Left cardiac atrium (tissue), 4 donors: ENCODE data around the gene REX1BD. TPM values are rescaled to one million over a fixed set of nuclear protein-coding genes. Genes with fewer than 3 reads are reported as not detected.
"Not testable (repeated sequence)": the region's sequence is repeated elsewhere in the genome, so short reads cannot be mapped to it uniquely, and the experiment has no call there.

Experiments
- ATAC-seq, 2 donors: fragments of 200-7000 bp; cut with Tn5 transposase; one replicate each; pipeline ENCODE4 v1.9.1; 2020; ENCODE audit warnings: mild to moderate bottlenecking in 2 of 2, moderate library complexity in 2 of 2
- DNase-seq: peaks from one replicate; pipeline ENCODE4 v3.0.0-alpha.2; 2020
- intact Hi-C, 2 donors: fragments of 100-400 bp; cut with DNase I; formaldehyde crosslinking; loops; one replicate each; pipeline versions ENCODE4 v1.14.1 to v1.15.1; 2022 to 2023
- total RNA-seq, 2 donors: library from RNA; stranded (reverse); fragmentation: NEBNext Ultra II Directional; extraction: Animal tissue kit (Norgen Biotek cat#: 25700); gene quantifications; one replicate each; pipeline ENCODE4 v1.2.1, GENCODE V29; 2021
- donor health status: DM: no; HTN: yes; CAD: no.
- donor health status: DM: no; HTN: yes; CAD: no; lungs with severe emphysema.
- donor health status: DM: yes; HTN: yes; CAD: no.
- donor health status: Dilated cardiomyopathy.

REX1BD gene
- total RNA-seq, 2 donors from 2014 or later: 65.3 to 76.0 TPM

DNA sequence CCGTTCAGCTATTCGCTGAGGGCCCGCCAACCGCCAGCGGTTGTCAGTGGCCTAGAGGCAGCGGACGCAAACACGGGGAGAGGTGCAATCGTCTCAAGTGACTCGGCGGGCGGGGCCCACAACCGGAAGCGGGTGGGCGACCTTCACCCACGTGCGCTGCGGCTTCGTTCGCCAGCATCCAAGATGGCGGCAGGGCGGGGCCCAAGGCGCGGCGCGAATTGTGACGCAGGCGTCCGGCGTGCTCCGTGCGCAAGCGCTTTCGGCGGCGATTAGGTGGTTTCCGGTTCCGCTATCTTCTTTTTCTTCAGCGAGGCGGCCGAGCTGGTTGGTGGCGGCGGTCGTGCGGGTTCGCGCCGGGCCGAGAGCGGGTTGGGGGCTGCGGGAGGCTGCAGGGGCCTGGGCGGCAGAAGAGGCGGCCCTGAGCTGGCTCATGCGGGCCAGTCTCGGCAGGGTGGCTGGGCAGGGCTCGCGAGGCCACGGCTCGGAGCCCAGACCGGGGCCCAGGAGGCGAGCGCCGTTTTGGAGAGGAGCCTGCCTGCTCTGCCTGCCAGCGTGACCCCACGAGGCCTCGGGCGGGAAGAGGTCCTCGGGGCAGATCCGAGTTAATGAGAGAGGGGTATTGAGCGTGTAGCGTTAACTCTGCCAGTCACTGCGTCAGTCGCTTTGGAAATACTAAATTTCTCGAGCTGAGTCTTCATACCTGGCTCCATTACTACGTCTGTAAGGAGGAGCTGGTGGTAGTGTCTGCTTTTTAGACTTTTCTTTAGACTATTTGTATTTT lies 16.8 kb upstream of the REX1BD start, which contains the start of gene UBA52:
Gene UBA52, plus strand, starts transcription at position 294 of the 781 bp plus-strand sequence. CDS start 1,444 bp downstream, outside the sequence.
- peak; percentile 96 to 99 for ATAC-seq
- DNase-seq: peak; percentile 98
- intact Hi-C loops: loop anchor here in 1 of 2 donors (5.0 kb wide), 1 partner anchor 114 kb away; no protein-coding TSS in a partner anchor

DNA sequence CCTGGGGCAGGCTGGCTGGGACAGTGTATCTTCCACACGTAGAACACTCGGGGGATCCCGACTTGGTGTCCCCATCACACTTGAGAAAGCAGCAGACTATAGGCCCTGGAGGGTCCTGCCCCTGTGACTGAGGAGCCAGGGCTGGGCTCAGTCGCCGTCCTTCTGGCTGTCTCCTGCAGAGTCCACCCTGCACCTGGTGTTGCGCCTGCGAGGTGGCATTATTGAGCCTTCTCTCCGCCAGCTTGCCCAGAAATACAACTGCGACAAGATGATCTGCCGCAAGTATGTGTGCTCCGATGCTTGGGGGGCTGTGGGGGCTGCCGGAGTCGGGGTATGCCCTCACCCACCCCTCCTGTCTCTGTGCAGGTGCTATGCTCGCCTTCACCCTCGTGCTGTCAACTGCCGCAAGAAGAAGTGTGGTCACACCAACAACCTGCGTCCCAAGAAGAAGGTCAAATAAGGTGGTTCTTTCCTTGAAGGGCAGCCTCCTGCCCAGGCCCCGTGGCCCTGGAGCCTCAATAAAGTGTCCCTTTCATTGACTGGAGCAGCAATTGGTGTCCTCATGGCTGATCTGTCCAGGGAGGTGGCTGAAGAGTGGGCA lies 13.8 kb upstream of the REX1BD start:
- DNase-seq (no peak), ATAC-seq (no peak)
- intact Hi-C loops: loop anchor here in 1 of 2 donors (5.0 kb wide), 1 partner anchor 117 kb away; no protein-coding TSS in a partner anchor

DNA sequence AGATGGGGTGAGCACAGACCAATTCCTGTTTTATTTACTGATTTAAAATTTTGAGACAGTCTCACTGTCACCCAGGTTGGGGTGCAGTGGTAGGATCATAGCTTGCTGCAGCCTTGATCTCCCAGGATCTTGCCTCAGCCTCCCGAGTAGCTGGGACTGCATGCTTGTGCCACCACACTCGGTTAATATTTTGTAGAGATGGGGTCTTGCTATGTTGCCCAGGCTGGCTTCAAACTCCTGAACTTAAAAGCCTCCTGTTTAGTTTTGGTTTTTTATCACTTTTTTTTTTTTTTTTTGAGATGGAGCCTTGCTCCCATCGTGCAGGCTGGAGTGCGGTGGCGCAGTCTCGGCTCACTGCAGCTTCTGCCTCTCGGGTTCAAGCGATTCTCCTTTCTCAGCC lies 12.2 kb upstream of the REX1BD start:
- no peak for DNase-seq
- ATAC-seq: no peak
- intact Hi-C loops: no loop called here

DNA sequence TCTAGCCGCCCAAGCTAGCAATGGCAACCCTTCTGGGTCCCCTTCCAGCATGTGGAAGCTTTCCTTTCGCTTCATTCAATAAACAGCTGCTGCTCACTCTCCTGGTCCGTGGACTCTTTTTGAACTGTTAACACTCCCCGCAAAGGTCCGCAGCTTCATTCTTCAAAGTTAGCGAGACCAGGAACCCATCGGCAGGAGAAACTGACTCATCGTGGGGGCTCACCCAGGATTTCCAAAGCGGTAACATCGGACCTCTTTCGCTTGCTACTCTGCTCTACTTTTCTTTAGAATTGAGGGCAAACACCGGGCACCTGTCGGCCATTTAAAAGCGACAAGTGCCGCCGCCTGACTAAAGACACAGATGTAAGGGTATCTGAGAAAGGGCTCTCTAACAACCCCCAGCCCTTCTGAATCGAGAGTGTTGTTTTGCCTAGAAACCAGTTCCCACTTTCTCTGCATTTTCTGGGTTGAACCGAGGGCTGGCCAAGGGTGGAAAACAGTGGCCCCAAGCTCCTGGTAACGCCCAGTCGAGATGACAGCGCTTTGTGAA lies 11.2 kb upstream of the REX1BD start:
- DNase-seq (no peak), ATAC-seq (no peak)
- intact Hi-C loops: no loop called here

DNA sequence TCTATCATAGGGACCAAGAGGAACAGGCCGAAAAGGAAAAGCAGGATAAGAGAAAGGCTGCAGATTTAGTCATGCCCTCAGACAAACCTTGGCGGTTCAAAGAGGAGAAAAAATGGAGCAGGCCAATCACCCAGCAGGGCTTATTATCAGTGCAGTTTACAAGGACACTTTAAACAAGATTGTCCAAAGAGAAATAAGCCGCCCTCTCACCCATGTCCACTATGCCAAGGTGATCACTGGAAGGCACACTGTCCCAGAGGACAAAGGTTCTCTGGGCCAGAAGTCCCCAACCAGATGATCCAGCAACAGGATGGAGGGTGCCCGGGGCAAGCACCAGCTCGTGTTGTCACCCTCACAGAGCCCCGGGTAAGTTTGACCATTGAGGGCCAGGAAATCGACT lies 8.3 kb upstream of the REX1BD start:
- intact Hi-C loops: no loop called here
- ATAC-seq (no peak), DNase-seq (no peak)

DNA sequence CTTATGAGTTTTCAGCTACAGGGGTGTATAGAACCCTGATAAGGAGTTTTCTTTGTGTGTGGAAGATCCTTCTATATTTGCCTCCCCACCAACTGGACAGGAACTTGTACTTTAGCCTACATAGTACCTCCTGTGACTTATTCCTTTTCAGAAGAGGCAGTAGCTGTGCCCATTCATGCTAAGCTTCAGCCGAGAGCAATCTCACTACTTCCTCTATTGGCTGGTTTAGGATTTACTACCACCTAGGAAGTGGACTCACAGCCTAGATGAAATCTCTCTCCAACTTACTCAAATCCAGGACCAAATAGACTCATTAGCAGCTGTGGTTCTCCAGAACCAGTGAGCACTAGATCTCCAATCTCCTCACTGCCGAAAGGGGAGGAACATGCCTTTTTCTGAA lies 2.3 kb upstream of the REX1BD start:
- intact Hi-C loops: no loop called here
- ATAC-seq (no peak), DNase-seq (no peak)

DNA sequence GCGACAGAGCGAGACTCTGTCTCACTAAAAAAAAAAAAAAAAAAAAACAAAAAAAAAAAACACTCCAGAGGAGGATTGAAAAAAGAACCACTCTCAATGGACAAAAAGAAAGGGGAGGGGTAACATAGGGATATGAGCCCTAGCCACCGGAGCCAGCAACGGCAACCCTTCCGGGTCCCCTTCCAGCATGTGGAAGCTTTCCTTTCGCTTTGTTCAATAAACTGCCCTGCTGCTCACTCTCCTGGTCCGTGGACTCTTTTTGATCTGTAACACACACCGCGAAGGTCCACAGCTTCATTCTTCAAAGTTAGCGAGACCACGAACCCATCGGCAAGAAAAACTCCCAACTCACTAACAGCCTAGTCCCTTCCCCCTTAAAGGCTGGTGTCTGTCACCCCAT lies 1.0 kb upstream of the REX1BD start:
- ATAC-seq (no peak), DNase-seq (no peak)
- intact Hi-C loops: no loop called here

DNA sequence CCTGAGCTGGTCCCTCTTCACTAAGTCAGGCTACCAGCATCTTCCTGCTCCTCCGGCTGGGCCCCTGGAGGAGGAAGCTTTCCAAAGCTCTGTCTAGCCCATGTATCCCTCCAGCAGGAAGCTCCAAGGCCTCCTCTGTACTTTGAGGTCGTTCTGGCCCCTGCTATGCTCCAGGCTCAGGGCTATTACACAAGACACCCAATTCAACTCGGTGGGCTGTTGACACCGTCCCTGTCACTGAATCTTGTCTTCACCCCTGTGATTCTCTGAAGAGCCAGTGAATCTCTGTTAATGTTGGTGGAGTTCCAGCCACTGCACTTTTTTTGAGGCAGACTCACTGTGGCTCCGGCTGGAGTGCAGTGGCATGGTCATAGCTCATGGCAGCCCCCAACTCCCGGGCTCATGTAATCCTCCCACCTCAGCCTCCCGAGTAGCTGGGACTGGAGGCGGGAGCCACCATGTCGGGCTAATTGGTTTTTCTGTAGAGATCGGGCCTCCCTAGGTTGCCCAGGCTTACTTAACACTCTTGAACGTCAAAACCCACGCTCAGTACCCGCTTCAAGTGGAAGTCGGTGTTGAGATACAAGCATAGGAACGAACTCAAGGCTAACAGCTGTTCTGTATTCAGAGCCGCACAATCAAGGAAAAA lies 512 bp upstream of the REX1BD start:
- DNase-seq: no peak
- no peak for ATAC-seq
- intact Hi-C loops: no loop called here

DNA sequence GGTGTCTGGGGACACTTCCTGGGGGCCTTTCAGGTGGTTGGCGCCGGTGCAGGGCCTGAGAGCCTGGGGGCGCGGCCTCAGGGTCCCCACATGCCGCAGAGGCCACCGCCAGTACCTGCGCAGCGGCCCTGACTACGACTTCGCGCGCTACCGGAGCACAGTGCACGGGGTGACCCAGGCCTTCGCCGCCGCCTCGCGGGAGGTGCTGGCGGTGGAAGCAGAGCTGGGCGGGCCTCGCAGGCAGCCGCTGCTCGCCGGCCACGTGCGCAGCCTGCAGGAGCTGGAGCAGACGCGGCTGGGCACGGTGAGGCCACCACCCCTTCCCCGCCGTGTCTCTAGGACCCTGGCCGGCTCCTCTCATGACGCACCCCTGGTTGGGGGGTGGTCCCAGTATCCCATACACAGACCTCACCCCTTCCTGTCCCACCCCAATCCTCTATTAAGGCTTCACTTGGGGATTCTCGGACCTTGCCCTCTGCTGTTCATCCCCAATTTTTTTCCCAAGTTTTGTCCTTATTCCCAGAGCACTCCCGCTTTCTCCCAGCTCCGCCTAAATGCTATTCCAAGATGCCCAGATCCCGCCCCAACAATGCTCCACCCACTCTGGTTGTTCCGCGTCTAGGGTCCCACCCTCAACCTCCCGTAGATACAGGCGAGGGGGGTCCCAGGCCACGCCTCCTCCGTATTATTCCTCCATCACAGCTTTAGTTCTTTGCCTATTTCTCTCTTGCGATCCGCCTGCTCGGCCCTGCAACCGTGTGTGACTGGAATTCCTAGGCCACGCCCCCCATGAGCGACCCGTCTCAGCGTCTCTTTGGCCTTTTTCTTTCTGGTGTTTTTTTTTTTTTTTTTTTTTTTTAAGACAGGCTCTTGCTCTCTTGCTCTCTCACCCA lies 1.0 kb downstream of the REX1BD start:
- intact Hi-C loops: loop anchor here (5.0 kb wide), 3 partner anchors 83 to 258 kb away; no protein-coding TSS in a partner anchor
- ATAC-seq: peak; percentile 71 to 72
- DNase-seq: peak; percentile 77

DNA sequence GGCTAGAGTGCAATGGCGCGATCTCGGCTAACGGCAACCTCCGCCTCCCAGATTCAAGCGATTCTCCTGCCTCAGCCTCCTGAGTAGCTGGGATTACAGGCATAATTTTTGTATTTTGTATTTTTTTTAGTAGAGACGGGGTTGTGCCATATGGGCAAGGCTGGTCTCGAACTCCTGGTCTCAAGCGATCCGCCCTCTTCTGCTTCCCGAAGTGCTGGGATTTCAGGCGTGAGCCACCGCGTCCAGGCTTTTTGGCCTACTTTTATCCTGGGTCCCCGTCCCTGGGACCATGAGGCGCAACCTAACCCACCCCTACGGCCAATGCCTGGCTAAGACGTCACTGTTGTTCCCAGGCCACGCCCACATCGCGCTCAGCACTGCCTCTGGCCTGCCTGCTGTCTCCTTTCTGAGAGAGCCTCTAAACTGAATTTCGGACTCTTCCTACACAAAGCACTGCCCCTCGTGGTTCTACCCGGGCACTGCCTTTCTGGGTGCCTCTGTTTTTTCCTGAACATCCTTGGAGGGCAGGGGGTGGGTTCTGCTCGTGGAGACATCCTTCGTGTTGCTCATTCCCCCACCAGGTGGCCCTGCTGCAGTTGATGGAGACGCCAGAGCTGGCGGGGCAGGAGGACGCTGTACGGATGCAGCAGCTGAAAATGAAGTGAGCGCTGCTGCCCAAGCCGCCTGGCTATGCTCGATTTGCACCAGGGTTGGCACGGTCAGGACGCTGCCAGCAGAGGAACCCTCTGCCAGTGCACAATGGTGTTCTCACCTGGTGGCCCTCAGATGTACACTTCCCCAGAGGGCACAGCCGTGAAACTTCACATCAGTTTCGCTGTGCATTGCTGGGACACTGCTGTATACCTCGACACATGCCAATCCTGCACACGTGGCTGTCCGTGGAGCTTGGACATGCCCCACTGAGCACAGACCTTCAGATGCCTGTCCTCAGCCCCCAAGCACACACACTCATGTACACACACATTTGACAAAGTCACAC lies 2.0 kb downstream of the REX1BD start:
- intact Hi-C loops: loop anchor here (5.0 kb wide), 3 partner anchors 82 to 257 kb away; no protein-coding TSS in a partner anchor
- no peak for DNase-seq
- no peak for ATAC-seq

DNA sequence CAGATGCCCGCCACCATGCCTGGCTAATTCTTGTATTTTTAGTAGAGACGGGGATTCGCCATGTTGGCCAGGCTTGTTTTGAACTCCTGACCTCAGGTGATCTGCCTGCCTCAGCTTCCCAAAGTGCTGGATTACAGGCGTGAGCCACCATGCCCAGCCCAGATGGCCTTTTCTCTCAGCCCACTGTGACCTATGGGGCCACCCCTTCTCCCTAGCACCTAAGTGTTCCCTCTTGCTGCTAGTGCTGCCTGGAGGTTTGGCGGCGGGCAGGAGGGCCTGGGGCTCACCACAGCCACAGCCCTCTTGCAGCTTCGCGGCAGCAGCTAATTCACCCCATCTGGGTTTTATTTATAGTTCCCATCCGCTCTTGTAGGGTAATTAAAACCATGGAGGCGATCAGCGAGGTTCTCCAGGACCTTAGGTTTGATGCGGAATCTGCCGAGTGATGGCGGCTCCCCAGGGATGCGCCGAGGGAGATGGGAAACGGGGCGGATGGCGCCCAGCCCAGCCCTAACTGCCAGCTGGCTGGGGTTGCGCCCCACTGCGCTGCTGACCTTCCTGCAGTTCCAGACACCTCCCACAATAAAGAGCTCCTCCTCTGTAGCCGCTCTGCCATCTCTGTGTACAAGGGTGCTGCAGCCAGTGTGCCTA lies 3.3 kb downstream of the REX1BD start:
- no peak for DNase-seq
- intact Hi-C loops: loop anchor here (5.0 kb wide), 3 partner anchors 80 to 255 kb away; no protein-coding TSS in a partner anchor
- no peak for ATAC-seq

DNA sequence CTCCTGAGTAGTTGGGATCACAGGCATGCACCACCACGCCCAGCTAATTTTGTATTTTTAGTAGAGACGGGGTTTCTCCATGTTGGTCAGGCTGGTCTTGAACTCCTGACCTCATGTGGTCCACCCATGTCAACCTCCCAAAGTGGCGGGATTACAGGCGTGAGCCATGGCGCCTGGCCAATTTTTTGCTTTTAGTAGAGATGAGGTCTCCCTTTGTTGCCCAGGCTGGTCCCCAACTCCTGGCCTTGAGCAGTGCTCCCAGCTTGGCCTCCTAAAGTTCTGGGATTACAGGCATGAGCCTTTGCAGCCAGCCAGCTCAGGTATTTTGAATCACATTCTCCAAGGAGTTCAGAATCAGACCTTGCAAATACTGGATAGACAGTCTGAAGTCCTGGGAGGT lies 4.1 kb downstream of the REX1BD start:
- ATAC-seq, DNase-seq: not testable (repeated sequence)
- intact Hi-C loops: loop anchor here (5.0 kb wide), 3 partner anchors 80 to 255 kb away; no protein-coding TSS in a partner anchor

DNA sequence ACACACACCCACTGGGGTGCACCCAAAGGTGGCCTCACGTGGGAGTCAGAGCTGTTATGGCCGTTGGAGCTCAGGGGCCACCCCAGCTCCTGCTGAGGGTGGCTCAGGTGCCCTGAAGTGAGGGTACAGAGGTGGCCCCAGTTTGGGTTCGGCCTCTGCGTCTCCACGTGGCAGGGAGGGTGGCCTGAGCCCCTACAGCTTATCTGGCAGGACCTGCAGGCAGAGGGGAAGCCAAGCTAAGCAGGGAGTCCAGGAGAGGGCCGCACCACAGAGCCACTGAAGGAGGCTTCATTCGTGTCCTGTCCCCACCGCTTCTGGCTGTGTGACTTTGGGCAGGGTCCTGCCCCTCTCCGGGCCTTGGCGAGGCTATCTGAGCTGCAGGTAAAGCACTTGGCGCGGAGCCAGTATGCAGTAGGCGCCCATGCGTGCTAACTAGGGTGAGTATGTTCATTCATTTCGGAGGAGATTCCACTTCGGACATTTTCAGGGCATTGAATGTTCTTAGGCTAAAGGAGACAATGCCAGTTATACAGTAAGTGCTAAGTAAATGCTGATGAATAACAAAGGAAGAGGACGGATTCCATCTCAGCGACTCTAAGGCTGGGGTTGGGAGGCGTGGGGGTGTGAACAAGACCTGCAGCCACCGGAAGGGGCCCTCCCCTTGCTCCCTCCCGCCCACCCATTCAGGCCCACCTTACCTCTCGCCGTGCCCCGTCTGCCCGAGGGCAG lies 4.9 kb downstream of the REX1BD start:
- intact Hi-C loops: loop anchor here (5.0 kb wide), 3 partner anchors 79 to 254 kb away; no protein-coding TSS in a partner anchor
- DNase-seq: no peak
- ATAC-seq: no peak

DNA sequence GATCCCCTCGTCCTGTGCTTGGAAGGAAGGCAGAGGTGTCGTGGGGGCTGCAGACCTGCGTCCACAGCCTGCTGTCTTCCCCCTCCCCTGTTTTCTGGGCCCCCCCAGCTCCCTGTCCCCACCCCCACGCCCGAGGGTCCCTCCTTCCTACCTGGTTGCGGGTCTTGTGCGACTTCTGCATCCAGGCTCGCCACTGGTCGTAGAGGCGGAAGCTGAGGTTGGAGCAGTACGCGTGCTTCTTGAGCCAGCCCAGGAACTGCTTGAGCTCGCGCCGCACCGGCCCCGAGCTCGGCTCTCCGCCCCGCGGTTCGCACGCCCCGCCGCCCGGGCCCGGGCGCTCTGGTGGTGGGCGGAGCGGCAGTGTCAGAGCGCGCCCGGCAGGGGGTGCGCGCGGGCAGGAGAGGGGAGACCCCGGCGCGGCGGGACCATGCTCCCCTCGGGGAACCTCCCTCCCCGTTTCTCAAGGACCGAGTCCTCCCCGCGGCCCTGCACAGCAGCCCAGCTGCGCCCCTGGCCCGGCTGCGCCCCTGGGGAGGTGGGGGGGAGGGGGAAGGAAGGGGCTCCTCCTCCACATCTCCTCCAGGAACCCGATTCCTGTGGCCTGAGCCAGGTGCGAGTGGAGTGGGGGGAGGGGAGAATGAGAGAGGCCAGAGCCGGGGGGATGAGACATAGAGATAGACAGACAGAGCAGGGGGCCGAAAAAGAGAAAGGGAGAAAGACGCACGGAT lies 5.7 kb downstream of the REX1BD start:
- peak; percentile 78 for DNase-seq

DNA sequence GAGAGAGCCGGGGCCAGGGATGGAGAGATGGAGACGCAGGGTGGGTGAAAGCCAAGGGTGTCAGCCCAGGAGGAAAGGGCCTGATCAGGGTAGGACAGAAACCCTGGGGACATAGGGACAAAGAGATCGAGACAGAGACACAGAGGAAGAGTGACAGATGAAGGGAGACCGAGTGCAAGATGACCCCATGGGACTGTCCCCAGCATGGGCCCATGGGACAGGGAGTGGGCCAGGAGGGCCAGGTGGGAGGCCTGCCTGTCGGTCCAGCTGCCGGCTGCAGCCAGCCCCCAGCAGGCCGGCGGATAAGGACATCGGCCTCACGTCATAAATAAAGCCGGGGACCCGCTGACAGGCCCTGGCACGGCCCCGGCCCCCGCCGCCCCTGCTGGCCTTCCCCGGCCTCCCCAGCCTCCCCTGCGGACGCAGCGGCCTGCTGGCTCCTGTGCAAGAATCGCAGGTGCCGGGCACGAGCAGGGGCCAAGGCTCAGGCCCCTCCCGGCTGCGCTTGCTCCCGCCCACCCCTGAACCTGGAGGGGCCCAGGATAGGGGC lies 6.3 kb downstream of the REX1BD start:
- ATAC-seq: no peak

More for the DNA sequence above, 5.7 kb downstream of the REX1BD start:
- peak; percentile 71 to 72 for ATAC-seq
- intact Hi-C loops: loop anchor here (5.0 kb wide), 3 partner anchors 78 to 253 kb away; no protein-coding TSS in a partner anchor

More for the DNA sequence above, 6.3 kb downstream of the REX1BD start:
- intact Hi-C loops: loop anchor here (5.0 kb wide), 3 partner anchors 77 to 252 kb away; no protein-coding TSS in a partner anchor
- no peak for DNase-seq
